ENCODE measurements around the gene SEL1L2.

Gene SEL1L2

DNA sequence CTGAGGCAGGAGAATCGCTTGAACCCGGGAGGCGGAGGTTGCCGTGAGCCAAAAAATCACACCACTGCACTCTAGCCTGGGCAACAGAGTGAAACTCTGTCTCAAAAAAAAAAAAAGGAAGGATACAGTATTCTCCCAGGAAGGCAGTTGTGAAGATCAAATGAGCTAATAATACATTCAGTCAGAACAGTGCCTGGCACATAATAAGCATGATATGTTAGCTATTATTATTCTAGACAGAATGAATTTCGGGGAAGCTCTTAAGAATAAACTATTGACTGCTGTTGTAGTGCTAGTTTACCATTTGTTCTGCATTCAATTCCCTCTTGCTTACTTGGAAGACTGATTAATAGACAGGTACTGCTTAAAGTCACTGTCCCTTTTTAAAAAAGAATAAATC, 164.9 kb downstream of the SEL1L2 start:
- H3K4me3 Mint-ChIP-seq, result no peak overlapping the region
- H3K9me3 Mint-ChIP-seq, result no peaks in the 10 kb centered on the region
- peaks cover 3% of the 10 kb centered on the region for H3K27me3 Mint-ChIP-seq
- H3K27ac Mint-ChIP-seq, result no peak overlapping the region
- H3K4me1 Mint-ChIP-seq (ENCODE audit: low read depth), result no peaks in the 10 kb centered on the region
- no peaks in the 10 kb centered on the region for H3K36me3 Mint-ChIP-seq (ENCODE audit: low read depth)

- H3K36me3 Mint-ChIP-seq (ENCODE audit: low read depth), result peaks cover 7% of the 10 kb centered on the region
- H3K27me3 Mint-ChIP-seq, result peaks cover 3% of the 10 kb centered on the region
These were observed 166.0 kb downstream of the SEL1L2 start for GRCh38 chr20:13824459-13824858.

GRCh38 chr20:13822459-13822858, 168.0 kb downstream of the SEL1L2 start:
- no peaks in the 10 kb centered on the region for H3K9me3 Mint-ChIP-seq

More at GRCh38 chr20:13824459-13824858, 166.0 kb downstream of the SEL1L2 start:
- Mint-ChIP-seq H3K4me3 (no peak overlapping the region), H3K9me3 (no peaks in the 10 kb centered on the region), H3K27ac (no peak overlapping the region), H3K4me1 (ENCODE audit: low read depth) (no peaks in the 10 kb centered on the region)

DNA sequence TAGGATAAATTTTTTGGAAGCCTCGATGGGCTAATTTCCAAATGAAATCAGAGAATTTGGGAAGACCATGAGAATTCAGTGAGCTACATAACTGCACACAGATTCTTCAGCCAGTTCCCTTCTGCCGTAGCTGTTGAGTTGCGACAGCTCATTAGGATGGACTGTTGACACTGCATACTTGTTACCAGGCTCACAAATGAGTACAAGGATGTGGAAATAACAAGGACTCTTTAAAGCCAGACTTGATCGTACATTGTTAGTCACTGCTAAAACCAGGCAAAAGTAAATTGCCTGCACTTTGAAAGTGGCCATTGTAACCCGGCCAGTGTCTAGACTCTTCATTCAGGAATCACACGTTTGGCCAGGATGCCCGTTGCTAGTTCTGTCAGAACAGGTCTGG, 168.5 kb downstream of the SEL1L2 start:
- no peaks in the 10 kb centered on the region for H3K9me3 Mint-ChIP-seq
- H3K36me3 Mint-ChIP-seq (ENCODE audit: low read depth), result peaks cover 27% of the 10 kb centered on the region
- no peaks in the 10 kb centered on the region for H3K27me3 Mint-ChIP-seq

More at GRCh38 chr20:13822459-13822858, 168.0 kb downstream of the SEL1L2 start:
- Mint-ChIP-seq H3K4me1 (ENCODE audit: low read depth) (peaks cover 13% of the 10 kb centered on the region), H3K27ac (no peak overlapping the region), H3K27me3 (no peaks in the 10 kb centered on the region), H3K4me3 (no peak overlapping the region), H3K36me3 (ENCODE audit: low read depth) (peaks cover 21% of the 10 kb centered on the region)

GRCh38 chr20:13819885-13820645, 170.3 kb downstream of the SEL1L2 start:
- H3K4me1 Mint-ChIP-seq (ENCODE audit: low read depth), result peaks cover 31% of the 10 kb centered on the region
- H3K27ac Mint-ChIP-seq, result no peak overlapping the region
- H3K9me3 Mint-ChIP-seq, result no peaks in the 10 kb centered on the region
- no peaks in the 10 kb centered on the region for H3K27me3 Mint-ChIP-seq
- H3K4me3 Mint-ChIP-seq, result no peak overlapping the region
- peaks cover 37% of the 10 kb centered on the region for H3K36me3 Mint-ChIP-seq (ENCODE audit: low read depth)

More for the DNA sequence above, 168.5 kb downstream of the SEL1L2 start:
- peaks cover 19% of the 10 kb centered on the region for H3K4me1 Mint-ChIP-seq (ENCODE audit: low read depth)
- H3K27ac Mint-ChIP-seq, result no peak overlapping the region
- H3K4me3 Mint-ChIP-seq, result no peak overlapping the region

DNA sequence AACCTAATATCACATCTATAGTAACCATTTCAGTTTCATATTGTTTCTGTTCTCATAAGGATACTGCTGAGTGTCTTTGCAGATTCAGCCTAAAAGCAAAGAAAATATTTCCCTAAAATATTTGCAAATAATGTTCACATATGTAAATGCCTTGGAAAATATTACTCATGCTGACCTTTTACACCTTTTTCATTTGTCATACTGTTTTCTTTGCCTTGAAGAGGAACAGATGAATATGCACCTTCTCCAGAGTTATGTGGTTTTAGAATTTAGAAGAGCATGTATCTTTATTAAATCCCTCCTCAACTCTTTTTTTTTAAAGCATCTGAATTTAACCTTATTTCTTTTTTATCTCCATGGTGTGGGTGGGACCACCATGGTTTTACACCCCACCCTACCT, 173.1 kb downstream of the SEL1L2 start:
- Mint-ChIP-seq H3K4me3 (peak overlapping the region; percentile 46), H3K9me3 (no peaks in the 10 kb centered on the region), H3K27ac (peak overlapping the region; percentile 97), H3K4me1 (ENCODE audit: low read depth) (peaks cover 32% of the 10 kb centered on the region), H3K27me3 (no peaks in the 10 kb centered on the region), H3K36me3 (ENCODE audit: low read depth) (peaks cover 48% of the 10 kb centered on the region)

GRCh38 chr20:13816757-13817156, 173.7 kb downstream of the SEL1L2 start:
- peaks cover 36% of the 10 kb centered on the region for H3K4me1 Mint-ChIP-seq (ENCODE audit: low read depth)
- H3K36me3 Mint-ChIP-seq (ENCODE audit: low read depth), result peaks cover 48% of the 10 kb centered on the region
- peak overlapping the region; percentile 97 for H3K27ac Mint-ChIP-seq
- no peaks in the 10 kb centered on the region for H3K27me3 Mint-ChIP-seq
- no peaks in the 10 kb centered on the region for H3K9me3 Mint-ChIP-seq
- H3K4me3 Mint-ChIP-seq, result peak overlapping the region; percentile 19

- H3K9me3 Mint-ChIP-seq, result no peaks in the 10 kb centered on the region
- no peak overlapping the region for H3K4me3 Mint-ChIP-seq
- peaks cover 42% of the 10 kb centered on the region for H3K36me3 Mint-ChIP-seq (ENCODE audit: low read depth)
- no peaks in the 10 kb centered on the region for H3K27me3 Mint-ChIP-seq
- peak overlapping the region; percentile 18 for H3K27ac Mint-ChIP-seq
- H3K4me1 Mint-ChIP-seq (ENCODE audit: low read depth), result peaks cover 36% of the 10 kb centered on the region
These were observed 175.7 kb downstream of the SEL1L2 start for GRCh38 chr20:13814672-13815071.

DNA sequence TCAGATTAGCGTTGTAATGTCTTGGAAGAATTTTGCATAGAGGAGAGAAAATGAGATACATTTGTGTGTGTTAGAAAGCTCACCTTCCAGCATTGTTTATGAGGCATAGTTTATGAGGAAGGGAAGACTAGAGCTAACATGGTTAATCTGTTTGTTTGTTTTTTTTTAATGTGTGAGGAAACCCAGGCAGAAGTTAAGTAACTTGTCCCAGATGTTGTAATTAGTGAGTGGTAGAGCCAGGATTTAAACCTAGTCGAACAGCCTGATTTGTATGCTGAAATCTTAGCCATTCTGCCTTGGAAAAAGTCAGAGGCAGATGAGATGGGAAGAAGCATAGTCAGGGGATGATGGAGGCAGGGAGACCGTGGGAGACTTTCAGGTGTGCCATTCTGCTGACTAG, 176.5 kb downstream of the SEL1L2 start:
- no peak overlapping the region for H3K4me3 Mint-ChIP-seq
- H3K36me3 Mint-ChIP-seq (ENCODE audit: low read depth), result peaks cover 41% of the 10 kb centered on the region
- H3K27me3 Mint-ChIP-seq, result no peaks in the 10 kb centered on the region
- peak overlapping the region; percentile 23 for H3K27ac Mint-ChIP-seq
- peaks cover 36% of the 10 kb centered on the region for H3K4me1 Mint-ChIP-seq (ENCODE audit: low read depth)
- H3K9me3 Mint-ChIP-seq, result no peaks in the 10 kb centered on the region

DNA sequence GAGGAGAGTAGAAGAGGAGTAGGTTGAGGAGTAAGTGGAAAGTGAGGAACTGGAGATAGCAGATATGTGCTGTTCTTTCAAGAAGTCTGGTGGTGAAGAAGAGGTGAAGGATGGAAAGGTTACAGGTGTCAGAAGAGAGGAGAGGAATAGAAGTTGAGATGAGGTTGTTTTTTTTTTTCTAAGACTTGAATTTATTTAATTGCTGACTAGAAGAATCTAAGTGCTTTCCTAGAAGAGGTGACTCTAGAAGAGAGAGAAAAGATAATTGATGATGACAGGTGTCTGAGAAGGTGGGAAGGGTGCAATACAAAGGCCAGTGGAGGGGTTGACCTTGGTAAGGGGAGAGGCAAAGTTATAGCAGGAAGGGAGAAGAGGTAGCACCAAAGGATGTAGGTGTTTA, 180.0 kb downstream of the SEL1L2 start:
- Mint-ChIP-seq H3K27me3 (no peaks in the 10 kb centered on the region), H3K27ac (no peak overlapping the region), H3K36me3 (ENCODE audit: low read depth) (peaks cover 22% of the 10 kb centered on the region), H3K4me1 (ENCODE audit: low read depth) (peaks cover 7% of the 10 kb centered on the region), H3K4me3 (no peak overlapping the region), H3K9me3 (no peaks in the 10 kb centered on the region)

GRCh38 chr20:13809855-13810254, 180.6 kb downstream of the SEL1L2 start:
- peaks cover 24% of the 10 kb centered on the region for H3K36me3 Mint-ChIP-seq (ENCODE audit: low read depth)
- no peaks in the 10 kb centered on the region for H3K9me3 Mint-ChIP-seq

DNA sequence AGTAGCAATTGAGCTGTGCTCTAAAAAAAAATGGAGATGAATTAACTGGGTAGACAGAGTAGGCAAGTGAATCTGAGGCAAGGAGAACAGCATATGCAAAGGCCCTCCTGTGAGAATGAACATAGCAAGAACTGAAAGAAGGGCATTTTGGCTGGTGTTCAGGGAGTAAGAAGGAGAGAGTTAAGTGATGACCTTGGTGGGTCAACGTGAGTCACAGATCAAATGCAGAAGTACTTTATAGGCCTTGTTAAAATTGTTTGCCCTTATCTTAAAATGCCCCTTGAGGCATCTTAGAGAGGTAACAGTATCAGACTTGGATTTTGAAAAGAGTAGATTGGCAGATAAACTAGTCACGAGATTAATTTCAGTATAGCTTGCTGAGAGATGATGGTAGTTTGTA, 181.0 kb downstream of the SEL1L2 start:
- Mint-ChIP-seq H3K4me3 (no peak overlapping the region), H3K4me1 (ENCODE audit: low read depth) (peaks cover 4% of the 10 kb centered on the region), H3K27ac (no peak overlapping the region), H3K36me3 (ENCODE audit: low read depth) (peaks cover 28% of the 10 kb centered on the region), H3K9me3 (no peaks in the 10 kb centered on the region), H3K27me3 (no peaks in the 10 kb centered on the region)

More at GRCh38 chr20:13809855-13810254, 180.6 kb downstream of the SEL1L2 start:
- peaks cover 4% of the 10 kb centered on the region for H3K4me1 Mint-ChIP-seq (ENCODE audit: low read depth)
- H3K27ac Mint-ChIP-seq, result no peak overlapping the region
- H3K4me3 Mint-ChIP-seq, result no peak overlapping the region
- H3K27me3 Mint-ChIP-seq, result no peaks in the 10 kb centered on the region

DNA sequence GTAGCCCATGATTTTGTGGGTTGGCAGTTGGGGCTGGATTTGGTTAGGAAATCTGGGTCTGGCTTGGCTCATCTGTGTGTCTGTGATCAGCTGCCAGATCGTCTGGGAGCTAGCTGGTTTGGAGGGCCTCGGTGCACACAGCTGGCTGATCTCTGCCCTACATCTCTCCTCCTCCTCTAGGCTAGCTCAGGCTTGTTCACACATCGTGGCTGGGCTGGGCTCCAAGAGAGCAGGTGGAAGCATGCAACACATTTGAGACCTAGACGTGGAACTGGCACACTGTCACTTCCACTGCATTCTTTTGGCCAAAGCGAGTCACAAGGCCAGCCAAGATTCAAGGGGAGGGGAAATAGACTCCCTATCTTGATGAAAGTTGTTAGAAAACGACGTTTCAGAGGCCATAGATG, 189.7 kb downstream of the SEL1L2 start:
- Mint-ChIP-seq H3K36me3 (ENCODE audit: low read depth) (peaks cover 62% of the 10 kb centered on the region), H3K27ac (no peak overlapping the region), H3K9me3 (no peaks in the 10 kb centered on the region), H3K4me3 (no peak overlapping the region), H3K4me1 (ENCODE audit: low read depth) (no peaks in the 10 kb centered on the region), H3K27me3 (no peaks in the 10 kb centered on the region)

GRCh38 chr20:13799974-13800373, 190.4 kb downstream of the SEL1L2 start:
- Mint-ChIP-seq H3K4me3 (no peak overlapping the region), H3K4me1 (ENCODE audit: low read depth) (no peaks in the 10 kb centered on the region), H3K9me3 (no peaks in the 10 kb centered on the region), H3K36me3 (ENCODE audit: low read depth) (peaks cover 67% of the 10 kb centered on the region), H3K27ac (no peak overlapping the region), H3K27me3 (no peaks in the 10 kb centered on the region)
